ENCODE results near the gene SEC16A.

Gene SEC16A

DNA sequence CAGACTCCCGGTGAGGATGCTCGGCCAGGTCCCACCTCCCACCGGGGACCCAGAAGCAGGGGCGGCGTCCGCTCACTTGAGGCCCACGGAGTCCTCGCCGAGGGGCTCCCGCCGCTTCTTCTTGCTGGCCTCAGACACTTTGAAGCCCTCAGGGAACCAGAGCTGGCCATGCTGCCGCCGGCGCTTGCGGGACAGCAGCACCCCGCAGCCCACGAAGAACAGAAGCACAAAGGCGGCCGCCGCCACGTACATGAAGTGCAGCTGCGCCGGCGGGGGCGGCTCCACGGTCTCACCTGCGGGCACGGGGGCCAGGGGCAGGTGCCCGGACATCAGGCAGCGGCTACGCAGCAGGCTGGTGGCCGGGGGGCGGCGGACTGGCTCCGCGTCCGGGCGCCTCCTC lies 19.4 kb upstream of the SEC16A start:
- H3K27ac ChIP-seq = no peak overlapping the region
- DNase-seq = no peak
- H3K9me3 ChIP-seq (ENCODE audit: severe bottlenecking) = no peaks in the 10 kb centered on the region
- TF ChIP-seq, protein P1, sequence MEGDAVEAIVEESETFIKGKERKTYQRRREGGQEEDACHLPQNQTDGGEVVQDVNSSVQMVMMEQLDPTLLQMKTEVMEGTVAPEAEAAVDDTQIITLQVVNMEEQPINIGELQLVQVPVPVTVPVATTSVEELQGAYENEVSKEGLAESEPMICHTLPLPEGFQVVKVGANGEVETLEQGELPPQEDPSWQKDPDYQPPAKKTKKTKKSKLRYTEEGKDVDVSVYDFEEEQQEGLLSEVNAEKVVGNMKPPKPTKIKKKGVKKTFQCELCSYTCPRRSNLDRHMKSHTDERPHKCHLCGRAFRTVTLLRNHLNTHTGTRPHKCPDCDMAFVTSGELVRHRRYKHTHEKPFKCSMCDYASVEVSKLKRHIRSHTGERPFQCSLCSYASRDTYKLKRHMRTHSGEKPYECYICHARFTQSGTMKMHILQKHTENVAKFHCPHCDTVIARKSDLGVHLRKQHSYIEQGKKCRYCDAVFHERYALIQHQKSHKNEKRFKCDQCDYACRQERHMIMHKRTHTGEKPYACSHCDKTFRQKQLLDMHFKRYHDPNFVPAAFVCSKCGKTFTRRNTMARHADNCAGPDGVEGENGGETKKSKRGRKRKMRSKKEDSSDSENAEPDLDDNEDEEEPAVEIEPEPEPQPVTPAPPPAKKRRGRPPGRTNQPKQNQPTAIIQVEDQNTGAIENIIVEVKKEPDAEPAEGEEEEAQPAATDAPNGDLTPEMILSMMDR (IDR thresholded peaks at IDR 0.05; ENCODE audit: low read depth, low read length) = no peak
- peaks cover 91% of the 10 kb centered on the region for H3K36me3 ChIP-seq
- H3K4me3 ChIP-seq (ENCODE audit: low read depth, low read length) = no peak overlapping the region
- H3K27me3 ChIP-seq (ENCODE audit: insufficient read depth, low read depth, severe bottlenecking) = no peaks in the 10 kb centered on the region

DNA sequence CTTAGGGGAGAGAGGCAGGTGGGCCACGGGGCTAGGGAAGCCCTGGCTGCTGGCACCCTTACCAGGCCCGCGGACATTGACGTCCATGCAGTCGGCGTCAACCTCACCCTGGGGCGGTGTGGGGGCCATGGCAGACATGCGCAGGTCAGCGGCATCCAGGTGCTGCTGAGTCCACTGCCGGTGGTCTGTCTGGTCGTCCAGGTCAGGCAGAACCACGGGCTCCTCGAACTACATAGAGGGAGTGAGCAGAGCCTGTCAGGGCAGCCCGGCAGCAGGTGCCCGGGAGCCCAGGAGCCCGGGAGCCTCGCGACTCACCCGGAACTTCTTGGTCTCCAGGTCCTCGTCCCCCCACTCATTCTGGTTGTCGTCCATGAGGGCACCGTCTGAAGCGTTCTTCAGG lies 18.8 kb upstream of the SEC16A start:
- H3K9me3 ChIP-seq (ENCODE audit: severe bottlenecking) = no peaks in the 10 kb centered on the region
- TF ChIP-seq, protein P1 (IDR thresholded peaks at IDR 0.05; ENCODE audit: low read depth, low read length) = no peak
- H3K4me3 ChIP-seq (ENCODE audit: low read depth, low read length) = no peak overlapping the region
- no peak overlapping the region for H3K27ac ChIP-seq
- H3K36me3 ChIP-seq = peaks cover 91% of the 10 kb centered on the region
- no peak for DNase-seq
- no peaks in the 10 kb centered on the region for H3K27me3 ChIP-seq (ENCODE audit: insufficient read depth, low read depth, severe bottlenecking)

DNA sequence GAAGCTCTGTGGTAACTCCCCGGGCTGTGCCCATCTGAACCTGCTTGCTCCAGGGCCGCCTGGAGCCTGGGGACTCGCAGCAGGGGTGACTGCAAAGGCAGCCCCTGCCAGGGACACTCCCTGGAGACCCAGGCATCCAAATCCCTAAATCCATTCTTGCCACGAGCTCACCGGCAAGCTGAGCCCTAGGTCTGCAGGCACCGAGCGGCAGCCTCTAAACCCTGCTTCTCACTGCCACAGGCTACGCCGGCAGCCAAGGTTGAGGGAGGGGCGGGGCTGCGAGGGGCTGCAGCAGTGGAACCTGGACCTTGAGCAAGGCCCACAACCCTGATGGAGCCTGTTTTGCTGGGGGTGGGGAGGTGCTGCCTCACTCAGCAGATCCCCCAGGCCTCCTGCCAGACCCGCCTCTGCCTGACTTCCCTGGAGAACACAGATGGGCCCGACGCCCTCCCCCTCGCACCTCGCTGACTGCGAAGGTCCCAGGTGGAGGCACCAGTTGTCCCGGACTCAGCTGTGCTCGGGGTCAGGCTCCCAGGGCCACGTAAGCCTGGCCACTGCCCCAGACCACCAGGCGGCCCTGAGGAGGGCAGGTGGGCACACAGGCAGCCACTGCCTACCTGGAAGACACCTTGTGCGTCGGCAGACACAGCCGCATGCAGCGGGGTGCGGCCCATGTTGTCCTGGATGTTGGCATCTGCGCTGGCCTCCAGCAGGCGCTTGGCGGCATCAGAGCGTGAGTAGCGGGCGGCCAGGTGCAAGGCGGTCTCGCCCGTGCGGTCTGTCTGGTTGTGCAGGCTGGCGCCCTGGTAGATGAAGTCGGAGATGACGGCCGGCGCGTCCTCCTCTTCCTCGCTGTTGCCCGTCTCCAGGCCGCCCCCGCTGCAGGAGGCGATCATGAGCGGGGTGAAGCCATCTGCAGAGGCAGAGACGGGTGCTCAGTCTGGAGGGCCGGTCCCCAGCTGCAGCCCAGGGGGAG lies 17.4 kb upstream of the SEC16A start:
- Histone ChIP-seq H3K9me3 (ENCODE audit: severe bottlenecking) (no peaks in the 10 kb centered on the region), H3K27me3 (ENCODE audit: insufficient read depth, low read depth, severe bottlenecking) (no peaks in the 10 kb centered on the region), H3K27ac (no peak overlapping the region), H3K36me3 (peaks cover 92% of the 10 kb centered on the region), H3K4me3 (ENCODE audit: low read depth, low read length) (no peak overlapping the region)
- TF ChIP-seq, protein P1 (IDR thresholded peaks at IDR 0.05; ENCODE audit: low read depth, low read length) = no peak
- DNase-seq = no peak

DNA sequence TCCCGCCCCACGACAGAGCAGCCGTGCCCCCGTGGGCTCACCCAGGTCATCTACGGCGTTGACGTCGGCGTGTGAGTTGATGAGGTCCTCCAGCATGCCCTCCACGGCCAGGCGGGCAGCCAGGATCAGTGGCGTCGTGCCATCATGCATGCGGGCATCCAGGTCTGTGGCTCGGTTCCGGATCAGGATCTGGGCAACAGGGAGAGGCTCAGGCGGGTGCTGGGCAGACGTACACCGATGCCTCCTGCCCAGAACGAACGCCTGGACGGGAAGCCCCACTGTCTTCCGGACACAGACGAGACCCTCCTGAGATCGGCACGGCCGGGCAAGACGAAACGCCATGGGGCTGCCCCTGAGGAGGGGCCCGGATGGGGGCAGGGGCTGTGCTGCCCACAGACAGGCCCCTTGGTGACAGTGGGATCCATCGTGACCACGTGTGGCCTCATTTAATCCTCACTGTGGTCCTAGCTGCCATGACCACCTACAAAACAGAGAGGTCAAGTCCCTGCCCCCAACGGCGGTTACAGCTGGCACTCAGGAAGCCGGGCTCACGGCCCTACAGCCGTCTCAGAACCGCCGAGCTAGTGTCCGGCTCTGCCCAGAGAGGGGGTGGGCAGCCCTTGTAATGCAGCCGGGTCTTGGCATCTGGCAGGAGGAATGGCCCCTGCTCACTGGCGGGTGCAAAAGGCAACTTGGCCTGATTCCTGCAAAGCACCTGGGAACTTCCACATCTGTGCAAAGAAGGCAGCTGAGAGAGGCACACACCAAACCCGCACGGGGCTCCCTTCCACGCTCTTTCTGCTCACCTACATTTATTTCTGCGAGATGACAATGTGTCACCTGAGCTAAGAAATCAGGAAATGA lies 16.5 kb upstream of the SEC16A start:
- DNase-seq = no peak
- H3K36me3 ChIP-seq = peaks cover 85% of the 10 kb centered on the region
- TF ChIP-seq, protein P1 (IDR thresholded peaks at IDR 0.05; ENCODE audit: low read depth, low read length) = no peak

DNA sequence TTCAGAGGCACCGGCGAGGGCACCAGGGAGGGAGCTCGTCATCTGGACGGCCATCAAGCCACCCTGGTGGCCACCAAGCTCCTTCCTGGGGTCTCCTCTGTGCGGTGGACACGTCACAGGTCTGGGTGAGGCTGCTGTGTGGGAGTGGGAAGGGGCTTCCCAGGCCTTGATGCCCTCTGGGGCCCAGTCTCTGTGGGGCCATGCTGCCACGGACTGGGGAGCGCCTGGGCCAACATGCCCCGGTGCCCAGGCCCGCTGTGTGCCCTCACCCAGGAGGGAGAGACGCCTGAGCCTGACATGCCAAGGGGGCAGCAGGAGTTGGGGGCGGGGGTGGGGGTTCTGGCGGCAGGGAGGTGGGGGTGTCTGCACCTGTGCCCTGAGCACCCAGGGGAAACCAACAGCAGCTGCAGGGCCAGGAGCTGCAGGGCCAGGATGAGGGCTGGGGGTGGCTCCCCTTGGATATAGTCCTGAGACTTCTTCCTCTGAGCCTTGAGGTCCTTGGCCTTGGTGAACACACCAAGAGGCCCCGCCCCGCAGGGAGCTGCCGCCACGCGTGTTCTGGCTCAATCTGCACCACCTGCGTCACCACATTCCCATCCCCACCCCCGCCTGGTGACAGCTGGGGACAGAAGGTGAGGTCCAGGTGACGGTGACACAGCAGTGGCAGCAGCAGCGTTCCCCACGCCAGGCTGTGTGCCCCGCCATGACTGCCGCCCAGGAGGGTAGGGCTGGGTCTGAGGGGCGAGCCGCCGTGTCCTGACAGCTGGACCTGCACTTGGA lies 15.3 kb upstream of the SEC16A start:
- no peaks in the 10 kb centered on the region for H3K9me3 ChIP-seq (ENCODE audit: severe bottlenecking)
- H3K27ac ChIP-seq = no peak overlapping the region
- H3K27me3 ChIP-seq (ENCODE audit: insufficient read depth, low read depth, severe bottlenecking) = no peaks in the 10 kb centered on the region
- TF ChIP-seq, protein P1 (IDR thresholded peaks at IDR 0.05; ENCODE audit: low read depth, low read length) = no peak
- H3K4me3 ChIP-seq (ENCODE audit: low read depth, low read length) = no peak overlapping the region
- H3K36me3 ChIP-seq = peaks cover 73% of the 10 kb centered on the region
- DNase-seq = no peak

More for the DNA sequence above, 16.5 kb upstream of the SEC16A start:
- H3K27ac ChIP-seq = no peak overlapping the region
- H3K9me3 ChIP-seq (ENCODE audit: severe bottlenecking) = no peaks in the 10 kb centered on the region
- H3K27me3 ChIP-seq (ENCODE audit: insufficient read depth, low read depth, severe bottlenecking) = no peaks in the 10 kb centered on the region
- no peak overlapping the region for H3K4me3 ChIP-seq (ENCODE audit: low read depth, low read length)

Measured in WERI-Rb-1 (cell line).